Heart right ventricle (tissue), 16 donors: ENCODE measurements around the gene ADAMTS2. TPM values are rescaled to one million over a fixed set of nuclear protein-coding genes. Genes with fewer than 3 reads are reported as not detected.
A peak's percentile ranks its signal among the peaks of the same experiment; 100 is the strongest.

Experiments used
- ATAC-seq, 8 donors: fragments of 200-7000 bp; cut with Tn5 transposase; one replicate each; pipeline ENCODE4 v1.9.1; 2020; ENCODE audit warnings: mild to moderate bottlenecking in 8 of 8, moderate library complexity in 8 of 8, moderate number of reproducible peaks in 1 of 8
- DNase-seq, 2 donors: peaks; one replicate each; pipeline ENCODE4 v3.0.0-alpha.2; 2020
- H3K27ac ChIP-seq, 10 donors: fragments of 200-600 bp; sonication (generic) in 2 of 10; one replicate each; pipeline versions ENCODE4 v1.5.0 to v1.8.0; 2020 to 2022; ENCODE audit warnings: mild to moderate bottlenecking in 3 of 10
- H3K27me3 ChIP-seq, 7 donors: fragments of 200-600 bp; one replicate each; pipeline ENCODE4 v1.8.0; 2021 to 2022; ENCODE audit warnings: mild to moderate bottlenecking in 2 of 7
- H3K36me3 ChIP-seq, 9 donors: fragments of 200-600 bp; sonication (generic) in 1 of 9; one replicate each; pipeline versions ENCODE4 v1.5.0 to v1.8.0; 2020 to 2022; ENCODE audit warnings: mild to moderate bottlenecking in 2 of 9
- H3K4me1 ChIP-seq, 9 donors: fragments of 200-600 bp; sonication (generic) in 1 of 9; one replicate each; pipeline versions ENCODE4 v1.5.0 to v1.8.0; 2020 to 2022; ENCODE audit warnings: mild to moderate bottlenecking in 4 of 9
- H3K4me3 ChIP-seq, 10 donors: fragments of 200-600 bp; sonication (generic) in 2 of 10; one replicate each; pipeline versions ENCODE4 v1.5.0 to v1.8.0; 2020 to 2022; ENCODE audit warnings: mild to moderate bottlenecking in 7 of 10, moderate library complexity in 2 of 10
- H3K9me3 ChIP-seq, 11 donors: fragments of 200-600 bp in 10 of 11; sonication (generic) in 2 of 11; one replicate each; pipeline versions ENCODE4 v1.5.0 to v1.8.0; 2013 to 2022; ENCODE audit warnings: mild to moderate bottlenecking in 2 of 11, control low read depth in 1 of 11, moderate library complexity in 1 of 11
- WGBS, 2 donors: extraction: QIAGEN DNeasy Blood & Tissue Kit; methylation state at CpG; one replicate each; pipeline ENCODE4 v1.1.7; 2013; ENCODE audit warnings: inconsistent platforms in 1 of 2; 5-methylcytosine and 5-hydroxymethylcytosine counted together
- intact Hi-C, 10 donors: fragments of 100-400 bp; cut with DNase I; formaldehyde crosslinking; loops; one replicate each; pipeline versions ENCODE4 v1.11.1 to v1.14.2; 2022
- polyA plus RNA-seq, 2 donors: library from polyadenylated mRNA; stranded (reverse); fragments of 200-250 nt; gene quantifications; one replicate each; pipeline ENCODE4 v1.2.3, GENCODE V29; 2013
- total RNA-seq, 10 donors: library from RNA; stranded (reverse); fragmentation: NEBNext Ultra II Directional in 3 of 10; extraction: Animal tissue kit (Norgen Biotek cat#: 25700) in 3 of 10; gene quantifications; one replicate each; pipeline versions ENCODE4 v1.2.1 to v1.2.4, GENCODE V29; 2021 to 2023
- TF ChIP-seq, protein P1 (sequence below), 9 donors: fragments of 200-600 bp; sonication (generic) in 2 of 9; IDR thresholded peaks; one replicate each; pipeline versions ENCODE4 v1.5.0 to v1.8.0; 2021 to 2022; ENCODE audit warnings: antibody characterized with exemption in 9 of 9, mild to moderate bottlenecking in 5 of 9, moderate library complexity in 1 of 9
- donor health status: Arrhythmogenic right ventricular cardiomyopathy.
- donor health status: ischemic (EF 13 %, LVEDD 7.1; RV severe dilation, severe dysfunction).
- donor health status: healthy with polysubstance abuse.
- donor health status: DM: no; HTN: yes; CAD: no.
- donor health status: DM: no; HTN: no; CAD: no.
- donor health status: ischemic (EF 25% LVEDD 6.9; RV normal size, moderate dysfunction).
- donor health status: ischemic (EF 25% LVEDD 5.7; RV mildly dilated, moderate dysfunction).
- donor health status: healthy.
- donor health status: DM: yes; HTN: yes; CAD: no.
- donor health status: Ischemic cardiomyopathy.
- donor health status: ischemic (EF 35%, LVEDD 5.7; RV mildly dilated, moderate dysfunction).
- donor health status: nonischemic (EF 11% LVEDD 7.7; RV severe dilation, severe dysfunction).
- donor health status: DM: yes; HTN: yes; CAD: no.
- donor health status: PGD.
- donor health status: ischemic (EF 29% LVEDD 5.4; RV normal size, mild dysfunction).
- donor health status: nonischemic (EF 23%, LVEDD 6.1; RV moderate dilation, normal function).

The ADAMTS2 gene
- total and polyA plus RNA-seq, 12 donors, result 1.7 to 13.5 (median 3.9) TPM

- WGBS, 2 donors, result 78 to 79% methylated on average over 22 of the region's 22 CpGs
- no peaks in the 10 kb centered on the region for H3K9me3 ChIP-seq
- no peak overlapping the region for H3K4me3 ChIP-seq
- TF ChIP-seq, protein P1, sequence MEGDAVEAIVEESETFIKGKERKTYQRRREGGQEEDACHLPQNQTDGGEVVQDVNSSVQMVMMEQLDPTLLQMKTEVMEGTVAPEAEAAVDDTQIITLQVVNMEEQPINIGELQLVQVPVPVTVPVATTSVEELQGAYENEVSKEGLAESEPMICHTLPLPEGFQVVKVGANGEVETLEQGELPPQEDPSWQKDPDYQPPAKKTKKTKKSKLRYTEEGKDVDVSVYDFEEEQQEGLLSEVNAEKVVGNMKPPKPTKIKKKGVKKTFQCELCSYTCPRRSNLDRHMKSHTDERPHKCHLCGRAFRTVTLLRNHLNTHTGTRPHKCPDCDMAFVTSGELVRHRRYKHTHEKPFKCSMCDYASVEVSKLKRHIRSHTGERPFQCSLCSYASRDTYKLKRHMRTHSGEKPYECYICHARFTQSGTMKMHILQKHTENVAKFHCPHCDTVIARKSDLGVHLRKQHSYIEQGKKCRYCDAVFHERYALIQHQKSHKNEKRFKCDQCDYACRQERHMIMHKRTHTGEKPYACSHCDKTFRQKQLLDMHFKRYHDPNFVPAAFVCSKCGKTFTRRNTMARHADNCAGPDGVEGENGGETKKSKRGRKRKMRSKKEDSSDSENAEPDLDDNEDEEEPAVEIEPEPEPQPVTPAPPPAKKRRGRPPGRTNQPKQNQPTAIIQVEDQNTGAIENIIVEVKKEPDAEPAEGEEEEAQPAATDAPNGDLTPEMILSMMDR (IDR thresholded peaks at IDR 0.05), result no peak
- DNase-seq, result no peak
- H3K4me1 ChIP-seq, result peaks cover 0 to 6% (median 0%) of the 10 kb centered on the region in 9 donors
- H3K27ac ChIP-seq, result no peak overlapping the region
- ATAC-seq, result peak in 1 of 8 donors; percentile 5
- H3K27me3 ChIP-seq, result peaks cover 0 to 14% (median 8%) of the 10 kb centered on the region in 7 donors
- no peaks in the 10 kb centered on the region for H3K36me3 ChIP-seq
- intact Hi-C loops, result no loop called here
These were observed 152.3 kb downstream of the ADAMTS2 start for GRCh38 chr5:179192891-179193470.

- no peak overlapping the region for H3K4me3 ChIP-seq
- no peaks in the 10 kb centered on the region for H3K9me3 ChIP-seq
- intact Hi-C loops, result no loop called here
- H3K36me3 ChIP-seq, result no peaks in the 10 kb centered on the region
- peaks cover 0 to 14% (median 8%) of the 10 kb centered on the region in 7 donors for H3K27me3 ChIP-seq
- DNase-seq (no peak), ATAC-seq (no peak)
- H3K27ac ChIP-seq, result no peak overlapping the region
- H3K4me1 ChIP-seq, result peaks cover 0 to 6% (median 0%) of the 10 kb centered on the region in 9 donors
- TF ChIP-seq, protein P1 (IDR thresholded peaks at IDR 0.05), result no peak
- 56 to 58% methylated on average over 20 of the region's 20 CpGs for WGBS, 2 donors
These were observed 152.9 kb downstream of the ADAMTS2 start for GRCh38 chr5:179192185-179192890.

GRCh38 chr5:179191506-179192184 is 153.6 kb downstream of the ADAMTS2 start:
- Histone ChIP-seq H3K4me3 (no peak overlapping the region), H3K27me3 (peaks cover 0 to 14% (median 8%) of the 10 kb centered on the region in 7 donors), H3K27ac (no peak overlapping the region), H3K36me3 (no peaks in the 10 kb centered on the region), H3K9me3 (no peaks in the 10 kb centered on the region), H3K4me1 (peaks cover 0 to 6% (median 0%) of the 10 kb centered on the region in 9 donors)
- ATAC-seq, result no peak
- TF ChIP-seq, protein P1 (IDR thresholded peaks at IDR 0.05), result no peak
- DNase-seq, result no peak
- WGBS, 2 donors, result 72 to 74% methylated on average over 14 of the region's 14 CpGs
- intact Hi-C loops, result no loop called here

DNA sequence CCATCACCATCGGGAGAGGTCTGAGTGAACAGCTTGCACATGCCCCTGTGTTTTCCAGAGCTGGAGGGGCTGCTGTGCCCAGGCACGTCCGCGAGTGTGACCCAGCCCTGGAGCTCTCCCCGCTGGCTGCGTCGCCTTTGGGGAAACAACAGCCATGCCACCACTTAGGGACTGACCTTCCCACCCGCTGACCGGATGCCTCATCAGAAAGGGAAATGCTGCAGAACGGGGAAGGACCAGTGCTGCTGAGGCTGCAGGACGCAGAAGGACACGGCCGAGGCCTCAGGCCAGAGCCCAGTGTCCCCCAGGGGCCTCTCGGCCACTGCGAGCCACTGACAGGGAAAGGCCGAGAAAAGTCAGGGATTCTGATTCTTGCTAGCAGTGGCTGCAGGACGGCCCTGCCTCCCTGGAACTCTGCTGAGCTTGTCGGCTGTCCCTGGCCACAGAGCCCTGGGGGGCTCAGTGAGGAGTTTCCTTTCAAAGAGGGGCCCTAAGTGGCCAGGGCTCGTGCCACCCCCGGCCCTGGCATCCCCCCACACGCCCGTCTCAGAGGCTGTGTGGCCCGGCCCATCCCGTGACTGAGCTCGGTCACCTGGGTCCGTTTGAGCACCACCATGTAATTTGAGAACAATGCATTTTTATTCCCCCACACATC is 154.3 kb downstream of the ADAMTS2 start:
- Histone ChIP-seq H3K36me3 (no peaks in the 10 kb centered on the region), H3K27me3 (peaks cover 0 to 14% (median 8%) of the 10 kb centered on the region in 7 donors), H3K9me3 (no peaks in the 10 kb centered on the region), H3K27ac (no peak overlapping the region), H3K4me3 (no peak overlapping the region), H3K4me1 (peaks cover 0 to 6% (median 0%) of the 10 kb centered on the region in 9 donors)
- DNase-seq (no peak), ATAC-seq (peak in 1 of 8 donors; percentile 7)
- TF ChIP-seq, protein P1 (IDR thresholded peaks at IDR 0.05), result no peak
- 48 to 51% methylated on average over 26 of the region's 26 CpGs for WGBS, 2 donors
- intact Hi-C loops, result no loop called here
